ENCODE results near the gene WASF2. TPM values are rescaled to one million over a fixed set of nuclear protein-coding genes. Genes with fewer than 3 reads are reported as not detected.

Gene WASF2
- total RNA-seq, 1 donor from 2014 or later = 109 TPM

- H3K4me1 Mint-ChIP-seq (ENCODE audit: low read depth) = peaks cover 65% of the 10 kb centered on the region
- no peak overlapping the region for H3K4me3 Mint-ChIP-seq
- H3K27me3 Mint-ChIP-seq (ENCODE audit: insufficient read depth) = no peaks in the 10 kb centered on the region
- peaks cover 2% of the 10 kb centered on the region for H3K36me3 Mint-ChIP-seq (ENCODE audit: low read depth)
- no peak overlapping the region for H3K27ac Mint-ChIP-seq
- intact Hi-C loops (cut with micrococcal nuclease) = no loop called here
- no peaks in the 10 kb centered on the region for H3K9me3 Mint-ChIP-seq
- no peak for DNase-seq (ENCODE audit: low spot score)
Observed at GRCh38 chr1:27527223-27527889, 37.4 kb upstream of the WASF2 start.

GRCh38 chr1:27526569-27527222 is 36.7 kb upstream of the WASF2 start:
- Mint-ChIP-seq H3K36me3 (ENCODE audit: low read depth) (peaks cover 2% of the 10 kb centered on the region), H3K4me3 (peak overlapping the region; percentile 57)

GRCh38 chr1:27525296-27526272 is 35.6 kb upstream of the WASF2 start:
- peak overlapping the region; percentile 57 for H3K4me3 Mint-ChIP-seq
- peaks cover 74% of the 10 kb centered on the region for H3K4me1 Mint-ChIP-seq (ENCODE audit: low read depth)
- no peaks in the 10 kb centered on the region for H3K9me3 Mint-ChIP-seq
- H3K36me3 Mint-ChIP-seq (ENCODE audit: low read depth) = peaks cover 2% of the 10 kb centered on the region
- intact Hi-C loops (cut with micrococcal nuclease) = no loop called here
- H3K27me3 Mint-ChIP-seq (ENCODE audit: insufficient read depth) = no peaks in the 10 kb centered on the region
- peak overlapping the region; percentile 74 for H3K27ac Mint-ChIP-seq
- DNase-seq (ENCODE audit: low spot score) = peak; percentile 53

More at GRCh38 chr1:27526569-27527222, 36.7 kb upstream of the WASF2 start:
- Mint-ChIP-seq H3K27ac (peak overlapping the region; percentile 74), H3K9me3 (no peaks in the 10 kb centered on the region), H3K4me1 (ENCODE audit: low read depth) (peaks cover 66% of the 10 kb centered on the region), H3K27me3 (ENCODE audit: insufficient read depth) (no peaks in the 10 kb centered on the region)
- intact Hi-C loops (cut with micrococcal nuclease) = no loop called here
- DNase-seq (ENCODE audit: low spot score) = no peak

GRCh38 chr1:27523337-27524020 is 33.5 kb upstream of the WASF2 start:
- H3K27ac Mint-ChIP-seq = peak overlapping the region; percentile 97

GRCh38 chr1:27522432-27523336 is 32.7 kb upstream of the WASF2 start:
- Mint-ChIP-seq H3K9me3 (no peaks in the 10 kb centered on the region), H3K4me3 (peak overlapping the region; percentile 90), H3K36me3 (ENCODE audit: low read depth) (no peaks in the 10 kb centered on the region), H3K4me1 (ENCODE audit: low read depth) (peaks cover 79% of the 10 kb centered on the region), H3K27ac (peak overlapping the region; percentile 97), H3K27me3 (ENCODE audit: insufficient read depth) (no peaks in the 10 kb centered on the region)
- intact Hi-C loops (cut with micrococcal nuclease) = loop anchor here (1.0 to 2.0 kb wide), 6 partner anchors 32 to 141 kb away; partner anchors contain the start of genes AHDC1 and WASF2
- peak; percentile 59 for DNase-seq (ENCODE audit: low spot score)

More at GRCh38 chr1:27523337-27524020, 33.5 kb upstream of the WASF2 start:
- H3K4me3 Mint-ChIP-seq = peak overlapping the region; percentile 90
- H3K27me3 Mint-ChIP-seq (ENCODE audit: insufficient read depth) = no peaks in the 10 kb centered on the region
- no peaks in the 10 kb centered on the region for H3K36me3 Mint-ChIP-seq (ENCODE audit: low read depth)
- DNase-seq (ENCODE audit: low spot score) = no peak
- intact Hi-C loops (cut with micrococcal nuclease) = loop anchor here (1.0 to 2.0 kb wide), 5 partner anchors 33 to 140 kb away; partner anchors contain the start of genes AHDC1 and WASF2
- H3K9me3 Mint-ChIP-seq = no peaks in the 10 kb centered on the region
- H3K4me1 Mint-ChIP-seq (ENCODE audit: low read depth) = peaks cover 74% of the 10 kb centered on the region

GRCh38 chr1:27521861-27522431 is 32.0 kb upstream of the WASF2 start:
- H3K36me3 Mint-ChIP-seq (ENCODE audit: low read depth) = no peaks in the 10 kb centered on the region

GRCh38 chr1:27521336-27521831 is 31.4 kb upstream of the WASF2 start:
- Mint-ChIP-seq H3K9me3 (no peaks in the 10 kb centered on the region), H3K27me3 (ENCODE audit: insufficient read depth) (no peaks in the 10 kb centered on the region), H3K4me3 (peak overlapping the region; percentile 90), H3K27ac (peak overlapping the region; percentile 97), H3K4me1 (ENCODE audit: low read depth) (peaks cover 79% of the 10 kb centered on the region), H3K36me3 (ENCODE audit: low read depth) (no peaks in the 10 kb centered on the region)
- DNase-seq (ENCODE audit: low spot score) = no peak
- intact Hi-C loops (cut with micrococcal nuclease) = no loop called here

More at GRCh38 chr1:27521861-27522431, 32.0 kb upstream of the WASF2 start:
- Mint-ChIP-seq H3K27ac (peak overlapping the region; percentile 97), H3K27me3 (ENCODE audit: insufficient read depth) (no peaks in the 10 kb centered on the region), H3K9me3 (no peaks in the 10 kb centered on the region), H3K4me3 (peak overlapping the region; percentile 90), H3K4me1 (ENCODE audit: low read depth) (peaks cover 84% of the 10 kb centered on the region)
- no peak for DNase-seq (ENCODE audit: low spot score)
- intact Hi-C loops (cut with micrococcal nuclease) = loop anchor here (1.0 to 2.0 kb wide), 2 partner anchors 34 to 77 kb away; no protein-coding TSS in a partner anchor

- H3K4me1 Mint-ChIP-seq (ENCODE audit: low read depth) = peaks cover 71% of the 10 kb centered on the region
Observed at GRCh38 chr1:27520651-27521050, 30.7 kb upstream of the WASF2 start.

DNA sequence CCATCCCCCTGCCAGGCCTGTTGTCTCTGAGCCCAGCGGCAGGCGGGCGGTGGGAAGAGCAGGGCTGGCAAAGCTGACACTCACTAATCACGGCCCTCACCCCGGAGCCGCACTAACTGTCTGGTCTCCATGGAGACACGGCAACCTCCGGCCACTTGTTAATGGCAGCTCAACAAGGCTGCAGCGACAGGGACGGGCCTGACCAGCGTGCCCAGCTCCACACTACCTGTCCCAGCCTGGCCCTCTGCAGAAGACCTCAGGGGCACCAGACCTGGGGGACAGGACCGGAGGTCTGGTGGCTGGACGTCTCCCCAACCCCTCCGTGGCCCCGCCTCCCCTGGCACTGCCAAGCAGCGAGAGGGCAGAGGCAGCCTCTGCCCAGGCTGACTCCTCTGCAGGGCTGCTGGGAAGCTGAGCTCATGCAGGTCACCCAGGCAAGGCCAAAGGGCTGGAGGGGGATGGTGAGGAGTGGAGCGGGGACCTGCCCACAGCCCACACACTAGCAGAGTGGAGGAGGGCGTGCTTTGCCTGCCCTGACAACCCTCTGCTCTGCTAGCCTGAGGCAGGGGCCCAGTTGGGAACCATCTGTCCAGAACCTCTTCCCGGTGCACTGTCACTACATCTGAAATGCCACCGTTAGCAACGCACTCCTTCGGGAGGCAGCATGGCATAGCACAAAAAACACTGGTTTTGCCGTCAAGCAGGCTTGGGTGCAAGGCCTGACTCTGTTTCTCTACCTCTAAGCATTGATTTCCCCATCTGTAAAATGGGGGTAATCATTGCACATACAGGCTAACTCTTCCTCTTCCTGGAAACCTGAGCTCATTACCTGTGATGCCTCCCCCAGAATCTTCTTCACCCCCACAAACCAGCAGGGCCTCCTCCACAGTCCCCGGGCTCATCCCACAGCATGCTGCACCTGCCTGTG is 29.6 kb upstream of the WASF2 start:
- intact Hi-C loops (cut with micrococcal nuclease) = no loop called here
- H3K4me3 Mint-ChIP-seq = no peak overlapping the region

More at GRCh38 chr1:27520651-27521050, 30.7 kb upstream of the WASF2 start:
- H3K36me3 Mint-ChIP-seq (ENCODE audit: low read depth) = no peaks in the 10 kb centered on the region
- no peak for DNase-seq (ENCODE audit: low spot score)
- no peaks in the 10 kb centered on the region for H3K9me3 Mint-ChIP-seq
- H3K27me3 Mint-ChIP-seq (ENCODE audit: insufficient read depth) = no peaks in the 10 kb centered on the region
- H3K4me3 Mint-ChIP-seq = peak overlapping the region; percentile 40
- intact Hi-C loops (cut with micrococcal nuclease) = no loop called here
- peak overlapping the region; percentile 66 for H3K27ac Mint-ChIP-seq

DNA sequence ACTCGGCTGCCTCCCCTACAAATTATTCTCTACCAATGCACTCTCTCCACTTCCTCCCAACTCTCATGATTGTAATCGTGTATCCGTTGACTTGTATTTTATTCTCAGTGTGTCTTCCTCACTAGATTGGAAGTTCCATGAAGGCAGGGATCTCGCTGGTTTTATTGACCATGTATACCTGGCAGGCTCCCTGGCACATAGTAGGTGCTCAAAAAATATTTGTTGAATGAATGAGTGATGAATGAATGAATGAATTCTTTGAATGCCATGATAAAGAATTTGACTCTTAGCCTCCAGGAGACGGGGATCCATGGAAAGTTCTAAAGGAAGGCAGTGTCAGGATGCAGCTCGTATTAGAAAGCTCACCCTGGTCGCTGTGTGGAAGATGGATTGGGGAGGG is 28.8 kb upstream of the WASF2 start:
- Mint-ChIP-seq H3K9me3 (no peaks in the 10 kb centered on the region), H3K27me3 (ENCODE audit: insufficient read depth) (no peaks in the 10 kb centered on the region), H3K36me3 (ENCODE audit: low read depth) (no peaks in the 10 kb centered on the region), H3K4me1 (ENCODE audit: low read depth) (peaks cover 54% of the 10 kb centered on the region), H3K4me3 (no peak overlapping the region), H3K27ac (no peak overlapping the region)
- intact Hi-C loops (cut with micrococcal nuclease) = no loop called here
- DNase-seq (ENCODE audit: low spot score) = no peak

More for the DNA sequence above, 29.6 kb upstream of the WASF2 start:
- Mint-ChIP-seq H3K36me3 (ENCODE audit: low read depth) (no peaks in the 10 kb centered on the region), H3K27ac (no peak overlapping the region), H3K27me3 (ENCODE audit: insufficient read depth) (no peaks in the 10 kb centered on the region), H3K9me3 (no peaks in the 10 kb centered on the region), H3K4me1 (ENCODE audit: low read depth) (peaks cover 62% of the 10 kb centered on the region)
- no peak for DNase-seq (ENCODE audit: low spot score)

All from activated T-helper 1 cell treated with anti-CD3 and anti-CD28 coated beads, Interleukin-12 subunit alpha, Interleukin-12 subunit beta, Interleukin-2, Interleukin-4 antibody, amounts not matched to agents 30 ng/mL and 10 ng/mL and 1 ng/mL, durations not matched to agents 14 hours and 24 hours and 36 hours (primary cell).